ENCODE measurements around the gene LLGL2. TPM values are rescaled to one million over a fixed set of nuclear protein-coding genes. Genes with fewer than 3 reads are reported as not detected.

LLGL2 gene
- total RNA-seq, 1 donor from 2014 or later: 14.8 TPM

DNA sequence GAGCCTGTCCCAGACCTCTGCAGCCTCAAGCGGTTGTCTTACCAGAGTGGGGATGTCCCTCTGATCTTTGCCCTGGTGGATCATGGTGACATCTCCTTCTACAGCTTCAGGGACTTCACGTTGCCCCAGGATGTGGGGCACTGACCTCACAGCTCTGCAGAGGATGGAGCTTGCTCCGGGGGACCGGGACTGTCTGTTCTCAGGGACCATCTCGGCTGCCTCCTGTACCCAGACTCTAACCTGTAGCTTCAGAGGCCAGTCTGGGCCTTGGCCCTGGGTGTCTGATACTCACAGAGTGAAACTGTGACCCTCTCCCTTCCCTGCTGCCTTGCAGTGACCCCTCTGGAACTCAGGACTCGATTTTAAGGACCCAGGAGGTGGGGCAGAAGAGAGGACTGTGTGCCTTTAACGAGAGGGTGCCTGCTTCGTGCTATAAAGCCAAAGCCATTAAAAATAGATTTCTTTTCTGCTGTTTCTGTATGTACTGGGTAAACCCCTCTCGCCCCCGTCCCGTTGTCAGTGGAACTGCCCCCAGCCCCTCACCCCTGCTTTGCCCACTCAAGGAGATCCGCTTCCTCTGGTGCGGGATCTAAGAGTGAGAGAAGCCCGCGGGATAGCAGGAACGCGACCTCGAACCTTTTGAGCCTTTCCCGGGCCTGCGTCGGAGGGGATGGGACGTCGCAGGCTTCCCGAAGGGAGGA, 1.1 kb upstream of the LLGL2 start:
- no peak overlapping the region for H3K27ac Mint-ChIP-seq (ENCODE audit: unreplicated experiment)
- Histone ChIP-seq H3K4me2 (ENCODE audit: low read length) (peak overlapping the region; percentile 87), H3K79me2 (ENCODE audit: insufficient read depth, low read length) (no peaks in the 10 kb centered on the region), H3K27ac (ENCODE audit: low read depth, low read length) (no peak overlapping the region), H3K4me3 (ENCODE audit: insufficient read depth, low read depth, low read length) (peak overlapping the region; percentile 52), H3K4me1 (ENCODE audit: insufficient read depth, low read length) (peaks cover 7% of the 10 kb centered on the region), H2AFZ (ENCODE audit: low read depth, low read length) (no peak overlapping the region), H4K20me1 (ENCODE audit: insufficient read depth, low read length) (peaks cover 13% of the 10 kb centered on the region), H3K27me3 (ENCODE audit: insufficient read depth, low read length) (peaks cover 14% of the 10 kb centered on the region), H3K9ac (ENCODE audit: low read length) (no peak overlapping the region), H3K36me3 (ENCODE audit: insufficient read depth, low read length) (no peaks in the 10 kb centered on the region), H3K9me3 (ENCODE audit: insufficient read depth, low read depth, low read length) (no peaks in the 10 kb centered on the region)
- H3K9me3 Mint-ChIP-seq (ENCODE audit: unreplicated experiment): no peaks in the 10 kb centered on the region
- peaks cover 5% of the 10 kb centered on the region for H3K36me3 Mint-ChIP-seq (ENCODE audit: low read depth, unreplicated experiment)
- FAIRE-seq (no peak), DNase-seq (ENCODE audit: low read depth) (no peak)
- H3K4me1 Mint-ChIP-seq (ENCODE audit: low read depth, unreplicated experiment): peaks cover 3% of the 10 kb centered on the region
- H3K4me3 Mint-ChIP-seq (ENCODE audit: unreplicated experiment): peak overlapping the region; percentile 60
- H3K27me3 Mint-ChIP-seq (ENCODE audit: low read depth, unreplicated experiment): peaks cover 7% of the 10 kb centered on the region
- TF ChIP-seq, protein P1, sequence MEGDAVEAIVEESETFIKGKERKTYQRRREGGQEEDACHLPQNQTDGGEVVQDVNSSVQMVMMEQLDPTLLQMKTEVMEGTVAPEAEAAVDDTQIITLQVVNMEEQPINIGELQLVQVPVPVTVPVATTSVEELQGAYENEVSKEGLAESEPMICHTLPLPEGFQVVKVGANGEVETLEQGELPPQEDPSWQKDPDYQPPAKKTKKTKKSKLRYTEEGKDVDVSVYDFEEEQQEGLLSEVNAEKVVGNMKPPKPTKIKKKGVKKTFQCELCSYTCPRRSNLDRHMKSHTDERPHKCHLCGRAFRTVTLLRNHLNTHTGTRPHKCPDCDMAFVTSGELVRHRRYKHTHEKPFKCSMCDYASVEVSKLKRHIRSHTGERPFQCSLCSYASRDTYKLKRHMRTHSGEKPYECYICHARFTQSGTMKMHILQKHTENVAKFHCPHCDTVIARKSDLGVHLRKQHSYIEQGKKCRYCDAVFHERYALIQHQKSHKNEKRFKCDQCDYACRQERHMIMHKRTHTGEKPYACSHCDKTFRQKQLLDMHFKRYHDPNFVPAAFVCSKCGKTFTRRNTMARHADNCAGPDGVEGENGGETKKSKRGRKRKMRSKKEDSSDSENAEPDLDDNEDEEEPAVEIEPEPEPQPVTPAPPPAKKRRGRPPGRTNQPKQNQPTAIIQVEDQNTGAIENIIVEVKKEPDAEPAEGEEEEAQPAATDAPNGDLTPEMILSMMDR (IDR thresholded peaks at IDR 0.05; ENCODE audit: insufficient read depth, low read depth, low read length): no peak
- no peak for TF ChIP-seq EZH2 (IDR thresholded peaks at IDR 0.05; ENCODE audit: insufficient read depth, low read length)

DNA sequence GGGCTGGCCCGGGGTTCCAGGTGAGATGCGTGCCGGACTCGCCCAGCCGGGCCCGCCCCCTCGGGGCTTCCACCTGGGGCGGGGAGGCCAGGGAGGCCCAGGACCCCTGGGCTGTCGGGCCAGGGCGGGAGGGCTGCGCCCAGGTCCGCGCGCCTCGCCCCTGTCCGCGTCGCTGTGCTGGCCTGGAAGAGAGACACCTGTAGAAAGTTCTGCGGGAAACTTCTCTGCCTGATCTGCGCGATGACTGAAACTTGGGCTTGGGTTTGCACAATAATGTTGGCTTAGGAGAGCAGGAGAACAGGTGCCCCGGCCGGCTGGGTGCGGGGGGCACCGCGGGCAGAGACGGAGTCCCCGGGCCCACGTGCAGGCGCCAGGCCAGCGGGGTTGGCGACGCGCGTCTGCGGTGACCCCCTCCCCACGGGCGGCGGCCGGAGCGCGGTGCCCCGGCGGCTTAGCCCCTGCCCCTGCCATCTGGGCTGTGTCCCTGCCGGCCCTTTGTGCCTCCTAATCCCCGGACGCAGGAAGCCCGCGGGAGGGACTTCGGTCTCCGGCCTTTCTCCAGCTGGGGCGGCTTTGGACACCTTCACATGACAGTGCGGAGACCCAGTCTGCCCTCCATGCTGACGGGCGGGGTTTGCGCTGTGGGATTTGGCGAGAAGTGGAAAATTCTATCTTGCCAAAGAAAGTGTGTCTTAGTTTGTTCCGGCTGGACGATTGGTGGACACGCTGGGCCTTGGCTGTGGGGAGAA, 483 bp downstream of the LLGL2 start:
- Histone ChIP-seq H4K20me1 (ENCODE audit: insufficient read depth, low read length) (peaks cover 13% of the 10 kb centered on the region), H3K36me3 (ENCODE audit: insufficient read depth, low read length) (no peaks in the 10 kb centered on the region), H3K27me3 (ENCODE audit: insufficient read depth, low read length) (peaks cover 14% of the 10 kb centered on the region), H3K9ac (ENCODE audit: low read length) (peak overlapping the region; percentile 10), H3K79me2 (ENCODE audit: insufficient read depth, low read length) (no peaks in the 10 kb centered on the region), H3K4me1 (ENCODE audit: insufficient read depth, low read length) (peaks cover 7% of the 10 kb centered on the region), H3K9me3 (ENCODE audit: insufficient read depth, low read depth, low read length) (no peaks in the 10 kb centered on the region), H2AFZ (ENCODE audit: low read depth, low read length) (no peak overlapping the region), H3K4me3 (ENCODE audit: insufficient read depth, low read depth, low read length) (peak overlapping the region; percentile 10), H3K27ac (ENCODE audit: low read depth, low read length) (no peak overlapping the region), H3K4me2 (ENCODE audit: low read length) (peak overlapping the region; percentile 87)
- Mint-ChIP-seq H3K27me3 (ENCODE audit: low read depth, unreplicated experiment) (peaks cover 7% of the 10 kb centered on the region), H3K4me1 (ENCODE audit: low read depth, unreplicated experiment) (peaks cover 3% of the 10 kb centered on the region), H3K9me3 (ENCODE audit: unreplicated experiment) (no peaks in the 10 kb centered on the region), H3K27ac (ENCODE audit: unreplicated experiment) (no peak overlapping the region), H3K4me3 (ENCODE audit: unreplicated experiment) (peak overlapping the region; percentile 76), H3K36me3 (ENCODE audit: low read depth, unreplicated experiment) (peaks cover 3% of the 10 kb centered on the region)
- TF ChIP-seq, protein P1 (IDR thresholded peaks at IDR 0.05; ENCODE audit: insufficient read depth, low read depth, low read length): no peak
- peak; percentile 88 for TF ChIP-seq EZH2 (IDR thresholded peaks at IDR 0.05; ENCODE audit: insufficient read depth, low read length)
- FAIRE-seq (no peak), DNase-seq (ENCODE audit: low read depth) (no peak)

Data from astrocyte (in vitro differentiated cells and primary cell).